A204.1 (cell line): ENCODE data around the gene TGFBI.

Source experiments
- FAIRE-seq: peaks from 2 replicates; lab custom pipeline; 2012; peaks lifted over from hg19 to GRCh38; lab: Jason Lieb, UNC

The TGFBI gene

DNA sequence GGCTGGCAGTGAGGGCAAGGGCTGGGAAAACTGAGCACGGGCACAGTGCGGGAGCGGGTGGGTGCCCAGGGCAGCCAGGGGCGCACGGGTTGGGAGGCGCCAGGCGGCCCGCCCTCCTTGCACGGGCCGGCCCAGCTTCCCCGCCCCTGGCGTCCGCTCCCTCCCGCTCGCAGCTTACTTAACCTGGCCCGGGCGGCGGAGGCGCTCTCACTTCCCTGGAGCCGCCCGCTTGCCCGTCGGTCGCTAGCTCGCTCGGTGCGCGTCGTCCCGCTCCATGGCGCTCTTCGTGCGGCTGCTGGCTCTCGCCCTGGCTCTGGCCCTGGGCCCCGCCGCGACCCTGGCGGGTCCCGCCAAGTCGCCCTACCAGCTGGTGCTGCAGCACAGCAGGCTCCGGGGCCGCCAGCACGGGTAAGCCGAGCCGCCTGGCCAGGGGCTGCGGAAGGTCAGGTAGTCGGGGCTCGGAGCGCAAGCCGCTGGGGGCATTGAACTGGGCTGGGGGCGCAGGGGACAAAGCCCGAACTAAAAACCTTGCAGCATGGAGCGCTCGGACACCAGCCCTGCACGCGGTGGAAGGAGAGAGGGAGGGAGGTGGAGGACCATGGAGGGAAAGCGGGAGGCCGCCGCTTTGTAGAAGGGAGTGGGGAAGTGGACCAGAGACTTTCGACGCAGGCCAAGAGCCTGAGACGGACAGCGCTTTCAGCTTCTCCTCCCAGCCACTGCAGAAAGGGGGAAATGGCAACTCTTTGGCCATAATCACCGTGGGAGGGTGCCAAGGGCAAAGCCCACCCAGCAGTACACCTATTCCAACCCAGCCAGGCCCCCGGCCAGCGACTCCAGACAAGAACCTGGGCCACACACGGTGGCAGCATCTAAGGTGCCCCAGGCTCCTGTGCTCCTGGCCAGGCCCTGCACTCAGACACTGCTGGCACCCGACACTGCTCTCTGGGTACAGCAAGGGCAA lies at the start of gene TGFBI:
TGFBI (plus strand) TSS at position 207 of the 961 bp plus-strand sequence; CDS start at position 275, 68 bp downstream.
- FAIRE-seq = no peak

DNA sequence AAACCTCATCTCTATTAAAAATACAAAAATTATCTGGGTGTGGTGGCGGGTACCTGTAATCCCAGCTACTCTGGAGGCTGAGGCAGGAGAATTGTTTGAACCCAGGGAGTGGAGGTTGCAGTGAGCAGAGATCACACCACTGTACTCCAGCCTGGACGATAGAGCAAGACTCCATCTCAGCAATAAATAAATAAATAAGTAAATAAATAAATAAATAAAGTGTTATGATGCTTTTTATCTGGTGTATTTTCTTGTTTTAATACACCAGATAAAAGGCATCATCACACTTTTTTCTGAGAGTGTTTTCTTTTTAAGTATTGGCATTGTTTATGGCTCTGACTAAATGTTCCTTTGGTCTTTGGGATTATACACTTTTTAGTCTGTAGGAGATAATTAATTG lies 49.8 kb upstream of the TGFBI start:
- no peak for FAIRE-seq

- no peak for FAIRE-seq
Observed at GRCh38 chr5:135979510-135979909, 49.3 kb upstream of the TGFBI start.

DNA sequence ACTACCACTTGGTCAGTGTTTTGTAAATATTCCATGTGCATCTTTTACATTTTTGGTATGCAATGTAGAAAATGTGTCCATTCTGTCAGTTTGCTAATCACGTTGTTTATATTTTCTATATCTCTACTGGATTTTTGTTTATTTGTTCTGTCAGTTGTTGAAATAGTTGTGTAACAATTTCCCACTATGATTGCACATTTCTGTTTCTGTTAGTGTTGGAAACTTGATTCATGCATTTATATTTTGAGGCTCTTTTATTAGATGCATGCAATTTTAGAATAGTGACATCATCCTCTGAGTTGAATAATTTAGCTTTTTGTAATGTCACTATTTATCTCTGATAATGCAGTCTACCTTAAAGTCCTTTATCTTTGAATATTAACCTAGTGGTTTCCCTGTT lies 48.2 kb upstream of the TGFBI start:
- no peak for FAIRE-seq

GRCh38 chr5:135985951-135986350 lies 42.8 kb upstream of the TGFBI start:
- FAIRE-seq = no peak

GRCh38 chr5:135986401-135986800 lies 42.4 kb upstream of the TGFBI start:
- no peak for FAIRE-seq

DNA sequence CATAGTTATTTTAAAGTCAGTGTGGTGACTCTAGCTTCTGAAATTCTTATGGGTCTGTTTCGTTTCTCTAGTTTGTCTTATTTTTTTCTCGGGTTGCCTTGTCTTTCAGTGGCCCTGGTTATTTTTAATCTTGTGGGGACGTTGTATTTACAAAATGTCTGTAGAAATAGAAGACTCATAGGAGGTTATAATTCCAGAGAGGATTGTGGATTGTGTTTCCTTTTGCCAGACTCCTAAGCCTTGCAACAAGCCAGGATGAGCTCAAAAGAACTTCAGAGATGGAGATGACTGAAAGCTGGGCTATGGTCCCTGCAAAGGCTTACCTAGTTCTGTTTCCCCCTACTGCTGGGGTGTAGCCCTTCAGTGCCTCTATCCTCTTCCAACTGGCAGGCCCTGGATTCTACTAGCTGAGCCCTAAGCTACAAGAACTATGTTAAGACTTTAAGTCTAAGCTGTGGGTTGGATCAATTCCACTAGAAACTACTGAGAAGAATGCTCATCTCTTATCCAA lies 41.8 kb upstream of the TGFBI start:
- FAIRE-seq = no peak

- no peak for FAIRE-seq
Observed at GRCh38 chr5:135988546-135988945, 40.2 kb upstream of the TGFBI start.

DNA sequence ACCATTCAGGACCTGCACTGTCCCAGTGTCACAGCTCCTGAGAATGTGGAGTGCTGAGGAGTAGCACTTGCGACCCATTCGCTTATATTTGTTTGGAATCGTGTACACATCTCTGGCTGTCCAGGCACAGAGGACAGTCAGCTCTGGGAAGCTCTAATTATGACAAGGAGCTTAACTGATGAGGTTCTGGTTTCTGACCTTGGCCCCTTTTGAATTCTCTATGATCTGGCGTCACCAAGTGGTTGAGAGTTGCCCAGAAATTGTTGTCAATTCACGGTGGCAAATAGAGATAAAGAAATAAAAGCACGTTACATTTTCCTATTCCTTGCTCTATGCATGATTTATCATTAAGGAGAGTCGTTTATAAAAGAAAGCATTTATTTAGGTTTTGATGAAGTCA lies 39.1 kb upstream of the TGFBI start:
- no peak for FAIRE-seq

- no peak for FAIRE-seq
Observed at GRCh38 chr5:135990528-135991255, 38.1 kb upstream of the TGFBI start.

- FAIRE-seq = no peak
Observed at GRCh38 chr5:135991429-135991828, 37.4 kb upstream of the TGFBI start.

DNA sequence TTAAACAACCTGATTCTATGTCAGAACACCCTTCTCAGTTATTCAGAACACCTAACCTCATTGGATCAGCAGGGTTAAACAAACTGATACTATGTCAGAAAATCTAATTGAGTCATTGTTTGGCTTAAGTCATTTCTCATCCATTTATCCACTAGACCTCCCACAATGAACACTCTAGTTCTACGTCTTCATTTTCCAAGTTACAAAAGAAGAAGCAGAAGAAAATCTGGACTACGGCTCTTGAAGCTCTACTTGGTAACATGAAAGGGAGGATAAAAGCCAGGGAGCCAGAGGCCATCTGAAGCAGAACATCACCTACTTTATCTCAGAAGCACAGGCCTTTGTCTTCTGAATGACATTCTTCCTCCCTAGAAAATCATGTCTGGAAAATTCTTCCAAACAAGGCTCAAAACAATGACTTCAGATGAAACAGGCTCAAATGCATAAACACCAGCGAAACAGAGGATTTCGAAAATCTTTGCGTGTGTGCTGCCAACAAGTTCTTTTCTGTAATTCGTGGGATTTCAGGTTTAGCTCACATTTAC lies 35.4 kb upstream of the TGFBI start:
- FAIRE-seq = no peak

GRCh38 chr5:135993880-135994636 lies 34.7 kb upstream of the TGFBI start:
- FAIRE-seq = no peak

GRCh38 chr5:135995976-135996375 lies 32.8 kb upstream of the TGFBI start:
- no peak for FAIRE-seq

DNA sequence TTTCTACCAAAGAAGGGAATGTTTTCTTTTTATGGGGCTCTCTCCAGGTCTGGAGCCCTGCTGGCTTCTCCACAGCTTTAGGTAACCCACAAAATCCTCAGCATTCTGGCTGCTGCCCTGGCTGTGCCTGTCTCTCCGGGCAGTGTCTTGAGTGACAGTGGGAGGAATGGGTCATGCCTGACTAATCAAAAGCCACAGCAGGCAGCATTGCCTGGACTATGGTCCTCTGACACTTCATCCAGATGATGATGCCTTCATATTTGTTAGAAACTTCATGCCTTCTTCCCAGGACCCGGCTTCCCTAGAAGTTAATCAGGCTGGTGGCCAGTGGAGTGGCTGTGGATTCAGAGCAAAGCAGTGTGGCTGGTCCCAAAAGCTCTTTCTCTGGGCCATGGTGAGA lies 32.2 kb upstream of the TGFBI start:
- no peak for FAIRE-seq

GRCh38 chr5:135997673-135998335 lies 31.0 kb upstream of the TGFBI start:
- FAIRE-seq = no peak

- no peak for FAIRE-seq
Observed at GRCh38 chr5:135998889-135999288, 29.9 kb upstream of the TGFBI start.

- no peak for FAIRE-seq
Observed at GRCh38 chr5:135999406-136000139, 29.2 kb upstream of the TGFBI start.

GRCh38 chr5:136000147-136000546 lies 28.6 kb upstream of the TGFBI start:
- FAIRE-seq = no peak

GRCh38 chr5:136000932-136001331 lies 27.9 kb upstream of the TGFBI start:
- FAIRE-seq = no peak

DNA sequence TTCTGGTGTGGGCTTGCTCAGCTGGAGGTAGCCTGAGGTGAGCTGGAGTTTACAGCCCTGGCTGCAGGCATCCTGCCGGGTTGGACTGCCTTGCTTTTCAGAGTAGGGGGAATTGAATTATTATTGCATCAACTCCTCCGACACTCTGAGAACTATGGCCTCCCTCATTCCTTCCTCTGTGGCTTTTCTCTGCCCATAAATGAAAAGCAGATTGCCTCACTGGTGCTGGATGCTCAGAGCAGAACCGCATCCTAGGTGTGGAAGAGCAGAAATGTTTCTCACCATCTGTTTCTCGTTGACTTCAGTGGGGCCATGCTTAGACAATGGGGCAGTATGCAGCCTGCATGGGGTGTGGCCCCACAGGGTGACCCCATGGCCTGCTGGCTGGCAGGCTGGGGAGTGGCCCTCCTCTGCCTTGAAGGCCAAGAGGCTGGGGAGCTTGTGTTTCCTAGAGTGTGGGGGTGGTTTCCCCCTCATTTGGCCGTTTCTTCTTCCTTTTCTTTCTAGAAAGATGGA lies 27.3 kb upstream of the TGFBI start:
- FAIRE-seq = no peak
